ENCODE measurements around the gene EDDM3A.

EDDM3A gene

GRCh38 chr14:20789230-20789813 lies 43.6 kb downstream of the EDDM3A start:
- no peaks in the 10 kb centered on the region for H3K4me1 ChIP-seq (ENCODE audit: low read length)
- no peak overlapping the region for H3K27ac ChIP-seq (ENCODE audit: low read length)
- no peak for TF ChIP-seq EZH2phosphoT487 (IDR thresholded peaks at IDR 0.05; ENCODE audit: low read length)
- no peak for TF ChIP-seq EZH2 (optimal IDR thresholded peaks at IDR 0.05; ENCODE audit: low read depth, low read length)
- no peak for TF ChIP-seq CTCF (IDR thresholded peaks at IDR 0.05; ENCODE audit: low read length)
- no peaks in the 10 kb centered on the region for H3K36me3 ChIP-seq (replicated peaks; ENCODE audit: insufficient read depth, low read length)
- H4K20me1 ChIP-seq (ENCODE audit: insufficient read depth, low read length), result no peaks in the 10 kb centered on the region
- no peak overlapping the region for H3K4me3 ChIP-seq (ENCODE audit: low read length)
- no peaks in the 10 kb centered on the region for H3K9me2 ChIP-seq (replicated peaks; ENCODE audit: insufficient read depth, low read length)
- H3K9ac ChIP-seq (ENCODE audit: low read length), result no peak overlapping the region
- no peaks in the 10 kb centered on the region for H3K9me3 ChIP-seq (replicated peaks; ENCODE audit: insufficient read depth, low read length)
- no peaks in the 10 kb centered on the region for H3F3A ChIP-seq (ENCODE audit: insufficient read depth, low read length)
- H3K4me2 ChIP-seq (ENCODE audit: low read depth, low read length), result no peak overlapping the region
- no peak for DNase-seq
- no peaks in the 10 kb centered on the region for H3K27me3 ChIP-seq (replicated peaks; ENCODE audit: insufficient read depth, low read length)
- H2AFZ ChIP-seq (ENCODE audit: low read length), result no peak overlapping the region
- H3K79me2 ChIP-seq (ENCODE audit: low read length), result no peaks in the 10 kb centered on the region

- H3K9me2 ChIP-seq (replicated peaks; ENCODE audit: insufficient read depth, low read length), result no peaks in the 10 kb centered on the region
- H2AFZ ChIP-seq (ENCODE audit: low read length), result no peak overlapping the region
- H4K20me1 ChIP-seq (ENCODE audit: insufficient read depth, low read length), result no peaks in the 10 kb centered on the region
- H3K9ac ChIP-seq (ENCODE audit: low read length), result no peak overlapping the region
- DNase-seq, result no peak
- H3K27ac ChIP-seq (ENCODE audit: low read length), result no peak overlapping the region
- TF ChIP-seq CTCF (IDR thresholded peaks at IDR 0.05; ENCODE audit: low read length) (no peak), EZH2 (optimal IDR thresholded peaks at IDR 0.05; ENCODE audit: low read depth, low read length) (no peak), EZH2phosphoT487 (IDR thresholded peaks at IDR 0.05; ENCODE audit: low read length) (no peak)
- H3K4me1 ChIP-seq (ENCODE audit: low read length), result no peaks in the 10 kb centered on the region
- no peaks in the 10 kb centered on the region for H3K79me2 ChIP-seq (ENCODE audit: low read length)
- no peak overlapping the region for H3K4me2 ChIP-seq (ENCODE audit: low read depth, low read length)
- no peaks in the 10 kb centered on the region for H3F3A ChIP-seq (ENCODE audit: insufficient read depth, low read length)
- no peaks in the 10 kb centered on the region for H3K9me3 ChIP-seq (replicated peaks; ENCODE audit: insufficient read depth, low read length)
- H3K36me3 ChIP-seq (replicated peaks; ENCODE audit: insufficient read depth, low read length), result no peaks in the 10 kb centered on the region
- H3K4me3 ChIP-seq (ENCODE audit: low read length), result no peak overlapping the region
- no peaks in the 10 kb centered on the region for H3K27me3 ChIP-seq (replicated peaks; ENCODE audit: insufficient read depth, low read length)
These were observed 44.9 kb downstream of the EDDM3A start for GRCh38 chr14:20790464-20791116.

- Histone ChIP-seq H3K9me3 (replicated peaks; ENCODE audit: insufficient read depth, low read length) (no peaks in the 10 kb centered on the region), H3K27me3 (replicated peaks; ENCODE audit: insufficient read depth, low read length) (no peaks in the 10 kb centered on the region), H3K9me2 (replicated peaks; ENCODE audit: insufficient read depth, low read length) (no peaks in the 10 kb centered on the region), H3K36me3 (replicated peaks; ENCODE audit: insufficient read depth, low read length) (no peaks in the 10 kb centered on the region), H3K4me1 (ENCODE audit: low read length) (no peaks in the 10 kb centered on the region), H4K20me1 (ENCODE audit: insufficient read depth, low read length) (no peaks in the 10 kb centered on the region), H3K27ac (ENCODE audit: low read length) (no peak overlapping the region), H3K4me2 (ENCODE audit: low read depth, low read length) (no peak overlapping the region), H3K9ac (ENCODE audit: low read length) (no peak overlapping the region), H3K79me2 (ENCODE audit: low read length) (no peaks in the 10 kb centered on the region), H3K4me3 (ENCODE audit: low read length) (no peak overlapping the region), H3F3A (ENCODE audit: insufficient read depth, low read length) (no peaks in the 10 kb centered on the region), H2AFZ (ENCODE audit: low read length) (no peak overlapping the region)
- TF ChIP-seq EZH2phosphoT487 (IDR thresholded peaks at IDR 0.05; ENCODE audit: low read length), result no peak
- TF ChIP-seq EZH2 (optimal IDR thresholded peaks at IDR 0.05; ENCODE audit: low read depth, low read length), result no peak
- TF ChIP-seq CTCF (IDR thresholded peaks at IDR 0.05; ENCODE audit: low read length), result no peak
- DNase-seq, result no peak
These were observed 45.5 kb downstream of the EDDM3A start for GRCh38 chr14:20791187-20791586.
